Ovary (tissue), 9 donors: ENCODE data around the gene IL21. TPM values are rescaled to one million over a fixed set of nuclear protein-coding genes. Genes with fewer than 3 reads are reported as not detected.
"Not testable (repeated sequence)": the region's sequence is repeated elsewhere in the genome, so short reads cannot be mapped to it uniquely, and the experiment has no call there.

Experiments
- DNase-seq, 5 donors: peaks; one replicate each; pipeline ENCODE4 v3.0.0-alpha.2; 2019 to 2020
- H3K27ac ChIP-seq, 2 donors: fragments of 200-600 bp; one replicate each; pipeline versions ENCODE4 v1.5.1 to v1.8.0; 2019 to 2022
- H3K27me3 ChIP-seq: fragments of 200-600 bp; one replicate; pipeline ENCODE4 v1.8.0; 2022
- H3K36me3 ChIP-seq: fragments of 200-600 bp; sonication (generic); one replicate; pipeline ENCODE4 v1.5.1; 2019
- H3K4me1 ChIP-seq: one replicate; pipeline ENCODE4 v1.8.1; 2013; ENCODE audit warnings: mild to moderate bottlenecking, moderate library complexity; ENCODE audit not compliant: insufficient read depth
- H3K4me3 ChIP-seq: fragments of 200-600 bp; sonication (generic); one replicate; pipeline ENCODE4 v1.5.1; 2017
- H3K9me3 ChIP-seq, 2 donors: fragments of 200-600 bp in 1 of 2; sonication (generic) in 1 of 2; one replicate each; pipeline versions ENCODE4 v1.5.1 to v1.8.1; 2013 to 2019; ENCODE audit warnings: mild to moderate bottlenecking in 1 of 2, moderate library complexity in 1 of 2
- CTCF ChIP-seq, 3 donors: fragments of 450-650 bp in 2 of 3; fragments of 200-600 bp in 1 of 3; IDR thresholded peaks; one replicate each; pipeline versions ENCODE4 v1.5.1 to v1.8.0; 2016 to 2022; ENCODE audit warnings: antibody characterized with exemption in 3 of 3, mild to moderate bottlenecking in 1 of 3
- EP300 ChIP-seq: sonication (generic); formaldehyde crosslinking; IDR thresholded peaks from one replicate; pipeline ENCODE4 v1.6.1; 2017; ENCODE audit warnings: antibody characterized with exemption
- POLR2A ChIP-seq: fragments of 450-650 bp; IDR thresholded peaks from one replicate; pipeline ENCODE4 v1.6.1; 2017; ENCODE audit warnings: antibody characterized with exemption, mild to moderate bottlenecking, moderate library complexity
- WGBS, 3 donors: extraction: QIAGEN DNeasy Blood & Tissue Kit in 1 of 3; methylation state at CpG; one replicate each; pipeline versions ENCODE4 v1.1.5 to v1.1.7; 2013 to 2017; 5-methylcytosine and 5-hydroxymethylcytosine counted together
- intact Hi-C, 4 donors: fragments of 100-400 bp; cut with DNase I; formaldehyde crosslinking; loops; one replicate each; pipeline versions ENCODE4 v1.11.0 to v1.15.1; 2022 to 2023
- polyA plus RNA-seq, 2 donors: library from polyadenylated mRNA; stranded (reverse); fragments of 200-250 nt in 1 of 2; fragments of 350-450 nt in 1 of 2; fragmentation: Illumina TruSeq in 1 of 2; extraction: RNeasy Lipid Tissue Mini Kit (QIAGEN cat#74804) in 1 of 2; gene quantifications; one replicate each; pipeline ENCODE4 v1.2.3, GENCODE V29; 2013 to 2014
- total RNA-seq, 7 donors: library from RNA; depleted of rRNA in 2 of 7; stranded (reverse); fragments of >200 nt in 2 of 7; fragmentation: NEBNext Ultra II Directional in 3 of 7; extraction: Animal tissue kit (Norgen Biotek cat#: 25700) in 3 of 7; gene quantifications; one replicate each; pipeline versions ENCODE4 v1.1.0 to v1.2.4, GENCODE V29; 2016 to 2023
- donor health status: DM: no; HTN: no; CAD: no; lungs with moderate emphysema.
- donor health status: DM: no; HTN: no; CAD: no.
- donor health status: Bipolar disorder and iron deficiency.
- donor health status: DM: yes; HTN: yes; CAD: no.
- donor health status: DM: no; HTN: no; CAD: no.
- donor health status: DM: yes; HTN: yes; CAD: no.

IL21 gene
- total and polyA plus RNA-seq, 9 donors, result 0.31 TPM; not detected in 8

GRCh38 chr4:122661176-122662160 lies 40.6 kb upstream of the IL21 start:
- no peaks in the 10 kb centered on the region for H3K27me3 ChIP-seq
- WGBS, 3 donors, result 60 to 64% (median 62%) methylated on average over 4 of the region's 4 CpGs
- H3K4me1 ChIP-seq, result no peaks in the 10 kb centered on the region
- no peaks in the 10 kb centered on the region for H3K9me3 ChIP-seq
- intact Hi-C loops, result no loop called here
- H3K27ac ChIP-seq, result no peak overlapping the region
- DNase-seq, result no peak
- no peaks in the 10 kb centered on the region for H3K36me3 ChIP-seq
- no peak for TF ChIP-seq POLR2A
- no peak for TF ChIP-seq EP300
- TF ChIP-seq CTCF (IDR thresholded peaks at IDR 0.05), result no peak
- no peak overlapping the region for H3K4me3 ChIP-seq

GRCh38 chr4:122658818-122659295 lies 38.0 kb upstream of the IL21 start:
- Histone ChIP-seq H3K4me3 (no peak overlapping the region), H3K27me3 (no peaks in the 10 kb centered on the region), H3K4me1 (no peaks in the 10 kb centered on the region), H3K9me3 (no peaks in the 10 kb centered on the region), H3K27ac (no peak overlapping the region), H3K36me3 (no peaks in the 10 kb centered on the region)
- WGBS, 3 donors, result 66 to 80% (median 70%) methylated on average over 1 of the region's 1 CpG
- TF ChIP-seq CTCF (IDR thresholded peaks at IDR 0.05) (no peak), POLR2A (no peak), EP300 (no peak)
- DNase-seq, result no peak
- intact Hi-C loops, result no loop called here

- no peak overlapping the region for H3K27ac ChIP-seq
- no peaks in the 10 kb centered on the region for H3K27me3 ChIP-seq
- no peaks in the 10 kb centered on the region for H3K4me1 ChIP-seq
- no peaks in the 10 kb centered on the region for H3K9me3 ChIP-seq
- H3K36me3 ChIP-seq, result no peaks in the 10 kb centered on the region
- WGBS, 3 donors, result 87 to 95% (median 92%) methylated on average over 2 of the region's 2 CpGs
- no peak for DNase-seq
- TF ChIP-seq CTCF (IDR thresholded peaks at IDR 0.05) (no peak), EP300 (no peak), POLR2A (no peak)
- no peak overlapping the region for H3K4me3 ChIP-seq
- intact Hi-C loops, result no loop called here
Measured at GRCh38 chr4:122658377-122658776, 37.5 kb upstream of the IL21 start.

GRCh38 chr4:122657553-122657952 lies 36.7 kb upstream of the IL21 start:
- TF ChIP-seq EP300, result no peak
- no peak for TF ChIP-seq POLR2A
- no peak for TF ChIP-seq CTCF (IDR thresholded peaks at IDR 0.05)
- no peak for DNase-seq
- no peak overlapping the region for H3K4me3 ChIP-seq
- H3K4me1 ChIP-seq, result no peaks in the 10 kb centered on the region
- H3K27me3 ChIP-seq, result no peaks in the 10 kb centered on the region
- no peaks in the 10 kb centered on the region for H3K36me3 ChIP-seq
- WGBS, 3 donors, result 85 to 94% (median 94%) methylated on average over 1 of the region's 1 CpG
- H3K9me3 ChIP-seq, result no peaks in the 10 kb centered on the region
- intact Hi-C loops, result no loop called here
- no peak overlapping the region for H3K27ac ChIP-seq

- H3K4me3 ChIP-seq, H3K36me3 ChIP-seq, intact Hi-C loops, H3K9me3 ChIP-seq, H3K4me1 ChIP-seq, H3K27me3 ChIP-seq, DNase-seq, H3K27ac ChIP-seq: not testable (repeated sequence)
- 72 to 78% (median 73%) methylated on average over 4 to 5 of the region's 5 CpGs for WGBS, 3 donors
Measured at GRCh38 chr4:122656583-122656982, 35.7 kb upstream of the IL21 start.
